H1 (cell line): ENCODE data around the gene NRSN1. TPM values are rescaled to one million over a fixed set of nuclear protein-coding genes. Genes with fewer than 3 reads are reported as not detected.

ENCODE experiments used
- CTCF ChIA-PET: fragments of 300-600 bp; sonication (Branson Sonifier 250); formaldehyde crosslinking; loops from one replicate; lab custom pipeline; 2021; ENCODE audit not compliant: partially characterized antibody; lab: Charles Lee
- POLR2A ChIA-PET: fragments of 300-600 bp; sonication (Branson Sonifier 250); formaldehyde crosslinking; loops from one replicate; lab custom pipeline; 2021; ENCODE audit warnings: inconsistent platforms; ENCODE audit not compliant: partially characterized antibody; lab: Charles Lee
- DNase-seq, 2 experiments: peaks; one replicate each; pipeline versions ENCODE4 v3.0.0 to v3.0.0-alpha.2; 2010 to 2022; ENCODE audit warnings: low spot score in 2 of 2, low read depth in 1 of 2, mixed read lengths in 1 of 2
- FAIRE-seq: peaks from 2 replicates; lab custom pipeline; 2011; peaks lifted over from hg19 to GRCh38; lab: Jason Lieb, UNC
- H2AFZ ChIP-seq: 2 replicates; pipeline ENCODE4 v1.8.1; 2012; ENCODE audit warnings: low read length, inconsistent platforms
- H2AK5ac ChIP-seq: 2 replicates; pipeline ENCODE4 v1.6.1; 2013; ENCODE audit warnings: low read depth, low read length
- H2BK120ac ChIP-seq: replicated peaks from 2 replicates; pipeline ENCODE3; 2013; ENCODE audit warnings: low read depth, low read length, inconsistent platforms
- H2BK12ac ChIP-seq: 2 replicates; pipeline ENCODE4 v1.6.1; 2013; ENCODE audit warnings: low read depth, low read length
- H2BK15ac ChIP-seq: 2 replicates; pipeline ENCODE4 v1.6.1; 2013; ENCODE audit warnings: low read length
- H2BK20ac ChIP-seq: 2 replicates; pipeline ENCODE4 v1.6.1; 2013; ENCODE audit warnings: low read length
- H2BK5ac ChIP-seq: 2 replicates; pipeline ENCODE4 v1.6.1; 2013; ENCODE audit warnings: low read depth, low read length
- H3K14ac ChIP-seq: 2 replicates; pipeline ENCODE4 v1.6.1; 2013; ENCODE audit warnings: inconsistent platforms; ENCODE audit not compliant: insufficient read length
- H3K18ac ChIP-seq: 2 replicates; pipeline ENCODE4 v1.6.1; 2013; ENCODE audit warnings: low read length; ENCODE audit errors: extremely low read depth
- H3K23ac ChIP-seq: 2 replicates; pipeline ENCODE4 v1.6.1; 2013; ENCODE audit warnings: inconsistent platforms; ENCODE audit not compliant: insufficient read length
- H3K23me2 ChIP-seq: 2 replicates; pipeline ENCODE4 v1.6.1; 2013; ENCODE audit warnings: low read depth, low read length
- H3K27ac ChIP-seq: 2 replicates; pipeline ENCODE4 v1.6.1; 2011; ENCODE audit warnings: low read depth, low read length, inconsistent platforms
- H3K27me3 ChIP-seq, 4 experiments: replicated peaks in 1 of 4; 1 replicate in 1 of 4; 2 replicates in 3 of 4; pipeline versions ENCODE4 v1.6.1 to v1.8.1; 2011 to 2013; ENCODE audit warnings: low read length in 3 of 4, mild to moderate bottlenecking in 3 of 4, inconsistent platforms in 2 of 4, mixed read lengths in 2 of 4, moderate library complexity in 1 of 4; ENCODE audit not compliant: control insufficient read depth in 3 of 4, insufficient read depth in 3 of 4; ENCODE audit errors: extremely low read depth in 1 of 4
- H3K36me3 ChIP-seq, 4 experiments: 2 replicates each; pipeline versions ENCODE4 v1.6.1 to v1.8.1; 2011 to 2013; ENCODE audit warnings: mild to moderate bottlenecking in 4 of 4, low read length in 3 of 4, moderate library complexity in 2 of 4, control low read depth in 1 of 4, inconsistent platforms in 1 of 4; ENCODE audit not compliant: insufficient read depth in 4 of 4, control insufficient read depth in 2 of 4
- H3K4ac ChIP-seq: replicated peaks from 2 replicates; pipeline ENCODE3; 2013; ENCODE audit warnings: low read length, low read depth, mixed read lengths, inconsistent platforms; ENCODE audit not compliant: insufficient read length
- H3K4me1 ChIP-seq, 4 experiments: replicated peaks in 1 of 4; 1 replicate in 1 of 4; 2 replicates in 3 of 4; pipeline versions ENCODE4 v1.6.1 to v1.8.1; 2011 to 2013; ENCODE audit warnings: low read length in 3 of 4, inconsistent platforms in 2 of 4, mixed read lengths in 1 of 4; ENCODE audit not compliant: insufficient read depth in 4 of 4, control insufficient read depth in 3 of 4
- H3K4me2 ChIP-seq, 2 experiments: 2 replicates each; pipeline versions ENCODE4 v1.6.1 to v1.8.1; 2011 to 2013; ENCODE audit warnings: low read depth in 2 of 2, low read length in 2 of 2, control low read depth in 1 of 2, inconsistent platforms in 1 of 2, mild to moderate bottlenecking in 1 of 2; ENCODE audit not compliant: insufficient read depth in 1 of 2
- H3K4me3 ChIP-seq, 4 experiments: fragments of 200-600, 300-600 bp in 1 of 4; sonication (generic), shearing (Covaris generic), sonication (Bioruptor Twin) in 1 of 4; 2 replicates each; pipeline versions ENCODE4 v1.5.1 to v1.8.1; 2011 to 2016; ENCODE audit warnings: low read length in 4 of 4, low read depth in 3 of 4, control low read depth in 2 of 4, inconsistent platforms in 2 of 4, mild to moderate bottlenecking in 2 of 4, mixed read lengths in 1 of 4, moderate library complexity in 1 of 4; ENCODE audit not compliant: insufficient read depth in 2 of 4; ENCODE audit errors: extremely low read depth in 1 of 4
- H3K56ac ChIP-seq: replicated peaks from 2 replicates; pipeline ENCODE3; 2013; ENCODE audit warnings: low read depth, mild to moderate bottlenecking, mixed read lengths, low read length, inconsistent platforms; ENCODE audit not compliant: insufficient read length
- H3K79me1 ChIP-seq: 2 replicates; pipeline ENCODE4 v1.6.1; 2013; ENCODE audit warnings: low read depth, low read length, control low read depth
- H3K79me2 ChIP-seq, 2 experiments: 2 replicates each; pipeline versions ENCODE4 v1.6.1 to v1.8.1; 2012 to 2013; ENCODE audit warnings: low read length in 2 of 2, mild to moderate bottlenecking in 2 of 2, inconsistent platforms in 1 of 2; ENCODE audit not compliant: insufficient read depth in 2 of 2, control insufficient read depth in 1 of 2
- H3K9ac ChIP-seq, 4 experiments: replicated peaks in 1 of 4; 1 replicate in 1 of 4; 2 replicates in 3 of 4; pipeline versions ENCODE4 v1.6.1 to v1.8.1; 2011 to 2013; ENCODE audit warnings: low read depth in 3 of 4, low read length in 3 of 4, control low read depth in 2 of 4, mild to moderate bottlenecking in 2 of 4, moderate library complexity in 2 of 4, inconsistent platforms in 1 of 4; ENCODE audit errors: extremely low read depth in 1 of 4
- H3K9me3 ChIP-seq, 2 experiments: 2 replicates each; pipeline versions ENCODE4 v1.6.1 to v1.8.1; 2012 to 2013; ENCODE audit warnings: mild to moderate bottlenecking in 2 of 2, moderate library complexity in 2 of 2, control low read depth in 1 of 2, inconsistent platforms in 1 of 2, low read depth in 1 of 2, low read length in 1 of 2, mixed read lengths in 1 of 2; ENCODE audit not compliant: insufficient read depth in 2 of 2
- H4K20me1 ChIP-seq, 2 experiments: replicated peaks in 1 of 2; 2 replicates each; pipeline versions ENCODE3 to v1.8.1; 2011 to 2013; ENCODE audit warnings: inconsistent platforms in 2 of 2, low read length in 2 of 2, mild to moderate bottlenecking in 1 of 2; ENCODE audit not compliant: insufficient read depth in 2 of 2, control insufficient read depth in 1 of 2
- H4K5ac ChIP-seq: 2 replicates; pipeline ENCODE4 v1.6.1; 2013; ENCODE audit warnings: low read length, low read depth, mixed read lengths, inconsistent platforms; ENCODE audit not compliant: insufficient read length
- H4K8ac ChIP-seq: 2 replicates; pipeline ENCODE4 v1.8.0; 2013; ENCODE audit warnings: mild to moderate bottlenecking, moderate library complexity, low read length, inconsistent platforms; ENCODE audit not compliant: insufficient read depth; ENCODE audit errors: extremely low read depth
- H4K91ac ChIP-seq: replicated peaks from 2 replicates; pipeline ENCODE3; 2013; ENCODE audit warnings: low read length, mixed read lengths, inconsistent platforms; ENCODE audit not compliant: insufficient read length
- POU5F1 ChIP-seq: IDR thresholded peaks from 2 replicates; pipeline ENCODE4 v1.6.1; 2011; ENCODE audit warnings: low read depth, mild to moderate bottlenecking, low read length, moderate library complexity
- TAF1 ChIP-seq: IDR thresholded peaks from 2 replicates; pipeline ENCODE4 v1.6.1; 2011; ENCODE audit warnings: mild to moderate bottlenecking, low read depth, low read length
- WGBS, 2 experiments: shearing (Covaris generic) in 1 of 2; methylation state at CpG; one replicate each; pipeline versions ENCODE4 v1.1.6 to v1.1.7; 2013 to 2015; ENCODE audit warnings: low lambda C conversion rate in 2 of 2, mixed read lengths in 2 of 2, inconsistent platforms in 1 of 2, low coverage in 1 of 2, missing lambda C conversion rate in 1 of 2; ENCODE audit not compliant: insufficient replicate concordance in 2 of 2, insufficient coverage in 1 of 2, insufficient read length in 1 of 2; ENCODE audit errors: extremely low coverage in 1 of 2, missing lambda C conversion rate in 1 of 2; 5-methylcytosine and 5-hydroxymethylcytosine counted together
- polyA plus RNA-seq, 7 experiments: library from polyadenylated mRNA; depleted of rRNA in 3 of 7; stranded (reverse) in 5 of 7; unstranded in 2 of 7; fragments of >200 nt in 5 of 7; fragments of 200-250 nt in 2 of 7; gene quantifications; 1 replicate in 5 of 7; 2 replicates in 1 of 7; 4 replicates in 1 of 7; pipeline versions ENCODE4 v1.2.1 to v1.2.3, GENCODE V29; 2011 to 2013; ENCODE audit warnings: missing spikeins in 2 of 7, mixed read lengths in 2 of 7
- total RNA-seq: library from RNA; stranded (reverse); fragmentation: NEBNext Ultra II Directional; extraction: Animal tissue kit (Norgen Biotek cat#: 25700); gene quantifications from 2 replicates; pipeline ENCODE4 v1.2.1, GENCODE V29; 2021

NRSN1 gene
- total and polyA plus RNA-seq, 2 of the 8 experiments (the other 6 are each of a cell fraction or from before 2014, with no cell fraction given) = 0.15 to 0.78 TPM

DNA sequence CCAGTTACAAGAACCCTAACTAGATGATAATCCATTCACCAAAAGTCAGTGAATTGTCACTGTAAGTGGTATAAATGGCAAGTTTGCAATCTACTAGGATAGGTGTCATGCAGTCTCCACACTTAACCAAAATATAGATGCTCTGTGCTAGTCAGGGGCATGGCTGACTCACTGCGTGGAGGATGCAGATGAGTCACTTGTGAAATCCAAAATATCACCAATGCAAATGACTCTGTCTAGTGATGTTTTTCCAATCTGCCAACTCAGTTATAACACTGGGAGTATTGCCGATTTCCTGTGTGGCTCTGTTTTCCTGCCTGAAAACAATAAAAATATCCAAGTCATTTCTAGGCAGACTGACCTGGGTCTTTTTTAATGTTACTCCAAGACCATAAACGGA lies 47.8 kb upstream of the NRSN1 start:
- H3K18ac ChIP-seq = no peak overlapping the region
- no peak overlapping the region for H3K56ac ChIP-seq
- H3K23ac ChIP-seq = no peak overlapping the region
- POLR2A ChIA-PET = no interaction called here
- WGBS, 2 experiments = 88% methylated on average over 3 of the region's 3 CpGs; no CpG with 5 or more reads in 1 of the 2 experiments
- CTCF ChIA-PET = interaction anchor here (1.6 kb wide), 1 partner anchor 10 kb away, joined by 3 read pairs; no protein-coding TSS in a partner anchor
- FAIRE-seq (no peak), DNase-seq (no peak)
- H3K9ac ChIP-seq = no peak overlapping the region
- H3K4me3 ChIP-seq = no peak overlapping the region
- H2BK120ac ChIP-seq = no peak overlapping the region
- H2BK12ac ChIP-seq = no peak overlapping the region
- no peaks in the 10 kb centered on the region for H4K20me1 ChIP-seq
- H3K23me2 ChIP-seq = no peaks in the 10 kb centered on the region
- H2BK20ac ChIP-seq = no peak overlapping the region
- no peak overlapping the region for H2AK5ac ChIP-seq
- no peak overlapping the region for H3K27ac ChIP-seq
- no peaks in the 10 kb centered on the region for H3K36me3 ChIP-seq
- no peaks in the 10 kb centered on the region for H3K4me1 ChIP-seq
- H3K4me2 ChIP-seq = no peak overlapping the region
- H3K14ac ChIP-seq = no peak overlapping the region
- H4K5ac ChIP-seq = no peak overlapping the region
- H4K91ac ChIP-seq = no peak overlapping the region
- H2BK15ac ChIP-seq = no peak overlapping the region
- H3K27me3 ChIP-seq = no peaks in the 10 kb centered on the region
- no peaks in the 10 kb centered on the region for H3K79me1 ChIP-seq
- peaks cover 12 to 13% of the 10 kb centered on the region in 2 experiments for H3K9me3 ChIP-seq
- no peak overlapping the region for H2AFZ ChIP-seq
- H2BK5ac ChIP-seq = no peak overlapping the region
- H3K4ac ChIP-seq = no peak overlapping the region
- H4K8ac ChIP-seq = no peak overlapping the region
- H3K79me2 ChIP-seq = no peaks in the 10 kb centered on the region
- TF ChIP-seq POU5F1 = no peak
- TF ChIP-seq TAF1 = no peak
